ENCODE data around the gene KDF1. TPM values are rescaled to one million over a fixed set of nuclear protein-coding genes. Genes with fewer than 3 reads are reported as not detected.

The KDF1 gene
- total and polyA plus RNA-seq, 2 of the 13 experiments (the other 11 are each of a cell fraction or from before 2014, with no cell fraction given) = 1.9 to 4.9 TPM

DNA sequence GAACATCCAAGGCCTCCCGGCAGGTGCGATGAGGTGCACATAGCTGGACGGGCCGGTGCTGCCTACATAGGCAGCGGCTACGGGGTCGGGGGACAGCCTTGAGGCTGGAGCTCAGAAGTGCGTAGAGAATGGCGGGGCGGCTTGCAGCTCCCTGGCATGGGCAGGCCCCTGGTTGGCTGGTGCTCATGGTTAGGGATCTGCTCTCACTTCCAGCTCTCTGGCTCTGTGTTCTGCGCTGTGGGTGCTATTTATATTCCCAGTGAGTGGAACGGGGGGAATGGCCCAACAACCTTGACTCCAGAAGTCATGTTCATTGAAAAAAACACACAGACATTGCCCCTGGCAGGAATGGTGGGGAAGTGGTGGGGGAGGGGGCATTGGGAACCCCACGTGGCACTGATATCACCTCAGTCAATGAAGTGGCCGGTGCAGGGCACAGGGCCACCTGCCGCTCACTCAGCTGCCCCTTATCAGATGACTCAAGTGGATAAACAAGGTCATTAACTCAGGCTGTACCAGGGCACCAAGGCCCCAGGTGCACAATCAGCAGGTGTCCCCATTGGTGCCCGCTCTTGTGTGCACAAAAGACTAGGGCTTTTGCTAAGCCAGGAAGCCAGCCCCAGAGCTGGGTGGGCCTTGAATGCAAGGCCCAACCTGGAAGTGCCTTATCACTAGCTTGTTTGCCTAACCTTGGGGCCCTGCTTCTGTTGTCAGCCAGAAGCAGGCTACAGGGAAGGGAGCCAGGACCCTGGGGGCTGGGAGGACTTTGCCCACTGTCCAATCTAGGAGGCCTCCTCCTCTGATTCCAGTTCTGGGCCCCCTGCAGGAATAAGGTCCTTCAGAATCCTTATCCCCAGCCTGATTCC is 46.3 kb downstream of the KDF1 start, which contains the start of gene NR0B2 (continued):
- TF ChIP-seq RBM39 (IDR thresholded peaks at IDR 0.05; ENCODE audit: low read depth, low read length, poor library complexity, severe bottlenecking) = peak; percentile 85
- peak; percentile 97 for TF ChIP-seq POLR2AphosphoS5 (IDR thresholded peaks at IDR 0.05; ENCODE audit: low read depth, low read length)
- no peak for TF ChIP-seq ZBTB21 (CRISPR knock-in tag; IDR thresholded peaks at IDR 0.05)
- TF ChIP-seq ZNF207 (IDR thresholded peaks at IDR 0.05; ENCODE audit: borderline replicate concordance) = no peak
- TF ChIP-seq CCDC6 (CRISPR knock-in tag; IDR thresholded peaks at IDR 0.05) = peak; percentile 98
- TF ChIP-seq RFX1 (IDR thresholded peaks at IDR 0.05) = no peak
- peak; percentile 87; the same call in 1 of the 2 replicates for TF ChIP-seq ZNF605 (CRISPR knock-in tag; IDR thresholded peaks at IDR 0.05)
- TF ChIP-seq ZNF557 (CRISPR knock-in tag; IDR thresholded peaks at IDR 0.05) = 0 out of 2 replicates have a peak, but pooled peaks have one; percentile 66
- TF ChIP-seq GTF3A (CRISPR knock-in tag; conservative IDR thresholded peaks at IDR 0.05) = peak; percentile 95; the same call in 1 of the 2 replicates
- TF ChIP-seq ZNF781 (CRISPR knock-in tag; IDR thresholded peaks at IDR 0.05; ENCODE audit: borderline replicate concordance, not compliant biosample characterization) = peak; percentile 60
- TF ChIP-seq, protein P1, sequence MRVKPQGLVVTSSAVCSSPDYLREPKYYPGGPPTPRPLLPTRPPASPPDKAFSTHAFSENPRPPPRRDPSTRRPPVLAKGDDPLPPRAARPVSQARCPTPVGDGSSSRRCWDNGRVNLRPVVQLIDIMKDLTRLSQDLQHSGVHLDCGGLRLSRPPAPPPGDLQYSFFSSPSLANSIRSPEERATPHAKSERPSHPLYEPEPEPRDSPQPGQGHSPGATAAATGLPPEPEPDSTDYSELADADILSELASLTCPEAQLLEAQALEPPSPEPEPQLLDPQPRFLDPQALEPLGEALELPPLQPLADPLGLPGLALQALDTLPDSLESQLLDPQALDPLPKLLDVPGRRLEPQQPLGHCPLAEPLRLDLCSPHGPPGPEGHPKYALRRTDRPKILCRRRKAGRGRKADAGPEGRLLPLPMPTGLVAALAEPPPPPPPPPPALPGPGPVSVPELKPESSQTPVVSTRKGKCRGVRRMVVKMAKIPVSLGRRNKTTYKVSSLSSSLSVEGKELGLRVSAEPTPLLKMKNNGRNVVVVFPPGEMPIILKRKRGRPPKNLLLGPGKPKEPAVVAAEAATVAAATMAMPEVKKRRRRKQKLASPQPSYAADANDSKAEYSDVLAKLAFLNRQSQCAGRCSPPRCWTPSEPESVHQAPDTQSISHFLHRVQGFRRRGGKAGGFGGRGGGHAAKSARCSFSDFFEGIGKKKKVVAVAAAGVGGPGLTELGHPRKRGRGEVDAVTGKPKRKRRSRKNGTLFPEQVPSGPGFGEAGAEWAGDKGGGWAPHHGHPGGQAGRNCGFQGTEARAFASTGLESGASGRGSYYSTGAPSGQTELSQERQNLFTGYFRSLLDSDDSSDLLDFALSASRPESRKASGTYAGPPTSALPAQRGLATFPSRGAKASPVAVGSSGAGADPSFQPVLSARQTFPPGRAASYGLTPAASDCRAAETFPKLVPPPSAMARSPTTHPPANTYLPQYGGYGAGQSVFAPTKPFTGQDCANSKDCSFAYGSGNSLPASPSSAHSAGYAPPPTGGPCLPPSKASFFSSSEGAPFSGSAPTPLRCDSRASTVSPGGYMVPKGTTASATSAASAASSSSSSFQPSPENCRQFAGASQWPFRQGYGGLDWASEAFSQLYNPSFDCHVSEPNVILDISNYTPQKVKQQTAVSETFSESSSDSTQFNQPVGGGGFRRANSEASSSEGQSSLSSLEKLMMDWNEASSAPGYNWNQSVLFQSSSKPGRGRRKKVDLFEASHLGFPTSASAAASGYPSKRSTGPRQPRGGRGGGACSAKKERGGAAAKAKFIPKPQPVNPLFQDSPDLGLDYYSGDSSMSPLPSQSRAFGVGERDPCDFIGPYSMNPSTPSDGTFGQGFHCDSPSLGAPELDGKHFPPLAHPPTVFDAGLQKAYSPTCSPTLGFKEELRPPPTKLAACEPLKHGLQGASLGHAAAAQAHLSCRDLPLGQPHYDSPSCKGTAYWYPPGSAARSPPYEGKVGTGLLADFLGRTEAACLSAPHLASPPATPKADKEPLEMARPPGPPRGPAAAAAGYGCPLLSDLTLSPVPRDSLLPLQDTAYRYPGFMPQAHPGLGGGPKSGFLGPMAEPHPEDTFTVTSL (CRISPR knock-in tag; IDR thresholded peaks at IDR 0.05; ENCODE audit: borderline replicate concordance) = peak; percentile 81
- peak; percentile 98 for TF ChIP-seq FOXK2 (IDR thresholded peaks at IDR 0.05)
- peak; percentile 88 for TF ChIP-seq ZNF614 (CRISPR knock-in tag; IDR thresholded peaks at IDR 0.05; ENCODE audit: borderline replicate concordance)
- peak; percentile 86; the same call in 1 of the 2 replicates for TF ChIP-seq ZNF776 (CRISPR knock-in tag; IDR thresholded peaks at IDR 0.05)
- peak; percentile 97 for TF ChIP-seq HNF4A (CRISPR knock-in tag; IDR thresholded peaks at IDR 0.05)
- TF ChIP-seq ZNF543 (CRISPR knock-in tag; IDR thresholded peaks at IDR 0.05) = peak; percentile 86
- TF ChIP-seq, protein P2, sequence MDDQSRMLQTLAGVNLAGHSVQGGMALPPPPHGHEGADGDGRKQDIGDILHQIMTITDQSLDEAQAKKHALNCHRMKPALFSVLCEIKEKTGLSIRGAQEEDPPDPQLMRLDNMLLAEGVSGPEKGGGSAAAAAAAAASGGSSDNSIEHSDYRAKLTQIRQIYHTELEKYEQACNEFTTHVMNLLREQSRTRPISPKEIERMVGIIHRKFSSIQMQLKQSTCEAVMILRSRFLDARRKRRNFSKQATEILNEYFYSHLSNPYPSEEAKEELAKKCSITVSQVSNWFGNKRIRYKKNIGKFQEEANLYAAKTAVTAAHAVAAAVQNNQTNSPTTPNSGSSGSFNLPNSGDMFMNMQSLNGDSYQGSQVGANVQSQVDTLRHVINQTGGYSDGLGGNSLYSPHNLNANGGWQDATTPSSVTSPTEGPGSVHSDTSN (CRISPR knock-in tag; IDR thresholded peaks at IDR 0.05; ENCODE audit: borderline replicate concordance) = 0 out of 2 replicates have a peak, but pooled peaks have one; percentile 27
- TF ChIP-seq CBX1 (IDR thresholded peaks at IDR 0.05; ENCODE audit: low read depth) = peak; percentile 96
- peak; percentile 72 for TF ChIP-seq KAT7 (CRISPR knock-in tag; IDR thresholded peaks at IDR 0.05; ENCODE audit: borderline replicate concordance)
- TF ChIP-seq NFE2 (CRISPR knock-in tag; IDR thresholded peaks at IDR 0.05) = no peak
